Keratinocyte (primary cell): Measurements from ENCODE around the gene GOPC. TPM values are rescaled to one million over a fixed set of nuclear protein-coding genes. Genes with fewer than 3 reads are reported as not detected.

Source experiments
- DNase-seq: peaks from one replicate; pipeline ENCODE4 v3.0.0-alpha.2; 2011; ENCODE audit warnings: low read depth, missing footprints, low spot score
- FAIRE-seq: peaks from 2 replicates; lab custom pipeline; 2011; peaks lifted over from hg19 to GRCh38; lab: Jason Lieb, UNC
- H2AFZ ChIP-seq: 2 replicates; pipeline ENCODE4 v1.6.0; 2012; ENCODE audit warnings: low read length, control low read depth, inconsistent platforms; ENCODE audit not compliant: control insufficient read depth
- H3K27ac ChIP-seq: 2 replicates; pipeline ENCODE4 v1.5.1; 2011; ENCODE audit warnings: low read length; ENCODE audit not compliant: control insufficient read depth, insufficient read depth
- H3K27me3 ChIP-seq: 3 replicates; pipeline ENCODE4 v1.6.0; 2011; ENCODE audit warnings: low read length; ENCODE audit not compliant: control insufficient read depth, insufficient read depth; ENCODE audit errors: extremely low read depth
- H3K36me3 ChIP-seq, 2 experiments: 2 replicates in 1 of 2; 3 replicates in 1 of 2; pipeline ENCODE4 v1.5.1; 2011; ENCODE audit warnings: low read length in 2 of 2, mild to moderate bottlenecking in 1 of 2; ENCODE audit not compliant: control insufficient read depth in 2 of 2, insufficient read depth in 2 of 2; ENCODE audit errors: extremely low read depth in 1 of 2
- H3K4me1 ChIP-seq: 3 replicates; pipeline ENCODE4 v1.5.1; 2011; ENCODE audit warnings: low read length; ENCODE audit not compliant: control insufficient read depth, insufficient read depth; ENCODE audit errors: extremely low read depth
- H3K4me2 ChIP-seq: 3 replicates; pipeline ENCODE4 v1.6.0; 2011; ENCODE audit warnings: low read depth, low read length; ENCODE audit not compliant: control insufficient read depth, insufficient read depth; ENCODE audit errors: extremely low read depth
- H3K4me3 ChIP-seq, 3 experiments: fragments of 200-600 bp in 1 of 3; sonication (generic) in 1 of 3; 2 replicates in 2 of 3; 3 replicates in 1 of 3; pipeline ENCODE4 v1.5.1; 2011 to 2016; ENCODE audit warnings: low read length in 3 of 3, mild to moderate bottlenecking in 3 of 3, control low read depth in 2 of 3, inconsistent platforms in 1 of 3, low read depth in 1 of 3, mixed read lengths in 1 of 3, mixed run types in 1 of 3, moderate library complexity in 1 of 3; ENCODE audit not compliant: control insufficient read depth in 2 of 3, insufficient read depth in 2 of 3; ENCODE audit errors: extremely low read depth in 1 of 3
- H3K79me2 ChIP-seq: 2 replicates; pipeline ENCODE4 v1.6.0; 2012; ENCODE audit warnings: low read length; ENCODE audit not compliant: control insufficient read depth, insufficient read depth
- H3K9ac ChIP-seq: 3 replicates; pipeline ENCODE4 v1.6.0; 2011; ENCODE audit warnings: low read length; ENCODE audit not compliant: control insufficient read depth, insufficient read depth; ENCODE audit errors: extremely low read depth
- H3K9me1 ChIP-seq: 3 replicates; pipeline ENCODE4 v1.6.0; 2011; ENCODE audit warnings: low read length; ENCODE audit not compliant: control insufficient read depth, insufficient read depth; ENCODE audit errors: extremely low read depth
- H3K9me3 ChIP-seq: 2 replicates; pipeline ENCODE4 v1.5.1; 2012; ENCODE audit warnings: low read depth, low read length; ENCODE audit not compliant: control insufficient read depth
- H4K20me1 ChIP-seq: 3 replicates; pipeline ENCODE4 v1.6.0; 2011; ENCODE audit warnings: low read length; ENCODE audit not compliant: control insufficient read depth, insufficient read depth; ENCODE audit errors: extremely low read depth
- CTCF ChIP-seq, 3 experiments: IDR thresholded peaks in 1 of 3; conservative IDR thresholded peaks in 1 of 3; optimal IDR thresholded peaks in 1 of 3; 2 replicates in 2 of 3; 3 replicates in 1 of 3; pipeline versions ENCODE3 to v1.5.1; 2011; ENCODE audit warnings: low read length in 3 of 3, mild to moderate bottlenecking in 3 of 3, moderate library complexity in 2 of 3, control low read depth in 1 of 3, inconsistent platforms in 1 of 3; ENCODE audit not compliant: insufficient read depth in 2 of 3; ENCODE audit errors: extremely low read depth in 1 of 3
- EZH2 ChIP-seq: IDR thresholded peaks from one replicate; pipeline ENCODE4 v1.6.1; 2012; ENCODE audit warnings: inconsistent platforms, mild to moderate bottlenecking, low read length, moderate library complexity
- dilution Hi-C: fragments of 300-500 bp; cut with MboI; formaldehyde crosslinking; loops from one replicate; pipeline ENCODE4 v1.7.0; 2020; ENCODE audit warnings: low sequenced_read_pairs; ENCODE audit not compliant: extremely low pct_ligation_motif_present
- polyA plus RNA-seq, 5 experiments: library from polyadenylated mRNA; depleted of rRNA in 3 of 5; stranded (reverse) in 3 of 5; stranded (forward) in 1 of 5; unstranded in 1 of 5; fragments of >200 nt; gene quantifications; 1 replicate in 1 of 5; 2 replicates in 3 of 5; 3 replicates in 1 of 5; pipeline versions ENCODE4 v1.2.1 to v1.2.3, GENCODE V29; 2011 to 2012; ENCODE audit warnings: missing spikeins in 2 of 5, low read depth in 1 of 5, low replicate concordance in 1 of 5

The GOPC gene
- polyA plus RNA-seq, 1 donor (not counting 4 experiments of a cell fraction or from before 2014, with no cell fraction given) = 33.9 TPM

- no peaks in the 10 kb centered on the region for H3K79me2 ChIP-seq
- no peak overlapping the region for H3K27ac ChIP-seq
Measured at GRCh38 chr6:117550078-117550600, 52.2 kb downstream of the GOPC start.

GRCh38 chr6:117549611-117550010, 52.7 kb downstream of the GOPC start:
- no peaks in the 10 kb centered on the region for H3K79me2 ChIP-seq
- H3K9ac ChIP-seq = no peak overlapping the region
- dilution Hi-C loops = no loop called here
- H3K4me1 ChIP-seq = peaks cover 41% of the 10 kb centered on the region
- no peaks in the 10 kb centered on the region for H4K20me1 ChIP-seq
- no peaks in the 10 kb centered on the region for H3K9me3 ChIP-seq
- H3K27me3 ChIP-seq = no peaks in the 10 kb centered on the region
- no peak overlapping the region for H2AFZ ChIP-seq
- no peak overlapping the region for H3K4me3 ChIP-seq
- peaks cover 3% of the 10 kb centered on the region for H3K9me1 ChIP-seq
- H3K4me2 ChIP-seq = no peak overlapping the region
- no peak for DNase-seq
- TF ChIP-seq CTCF (optimal IDR thresholded peaks at IDR 0.05 in 1 of 3, IDR thresholded peaks at IDR 0.05 in 1 of 3, conservative IDR thresholded peaks at IDR 0.05 in 1 of 3; ENCODE audit: extremely low read depth in 1 of 3, insufficient read depth in 2 of 3, low read length in 3 of 3) (no peak), EZH2 (no peak)
- no peak overlapping the region for H3K27ac ChIP-seq
- H3K36me3 ChIP-seq = peaks cover 9 to 20% of the 10 kb centered on the region in 2 experiments
- FAIRE-seq = no peak

More at GRCh38 chr6:117550078-117550600, 52.2 kb downstream of the GOPC start:
- Histone ChIP-seq H2AFZ (no peak overlapping the region), H3K4me3 (no peak overlapping the region), H3K4me1 (peaks cover 42% of the 10 kb centered on the region), H3K4me2 (no peak overlapping the region), H3K9me3 (no peaks in the 10 kb centered on the region), H3K9ac (no peak overlapping the region), H4K20me1 (no peaks in the 10 kb centered on the region), H3K9me1 (peaks cover 3% of the 10 kb centered on the region), H3K27me3 (no peaks in the 10 kb centered on the region), H3K36me3 (peaks cover 9 to 20% of the 10 kb centered on the region in 2 experiments)
- TF ChIP-seq EZH2 = no peak
- TF ChIP-seq CTCF (optimal IDR thresholded peaks at IDR 0.05 in 1 of 3, IDR thresholded peaks at IDR 0.05 in 1 of 3, conservative IDR thresholded peaks at IDR 0.05 in 1 of 3; ENCODE audit: extremely low read depth in 1 of 3, insufficient read depth in 2 of 3, low read length in 3 of 3) = no peak
- FAIRE-seq (no peak), DNase-seq (peak; percentile 25)
- dilution Hi-C loops = no loop called here
